ENCODE measurements around the gene FBLN1.
"Not testable (repeated sequence)": the region's sequence is repeated elsewhere in the genome, so short reads cannot be mapped to it uniquely, and the experiment has no call there.

Gene FBLN1, protein sequence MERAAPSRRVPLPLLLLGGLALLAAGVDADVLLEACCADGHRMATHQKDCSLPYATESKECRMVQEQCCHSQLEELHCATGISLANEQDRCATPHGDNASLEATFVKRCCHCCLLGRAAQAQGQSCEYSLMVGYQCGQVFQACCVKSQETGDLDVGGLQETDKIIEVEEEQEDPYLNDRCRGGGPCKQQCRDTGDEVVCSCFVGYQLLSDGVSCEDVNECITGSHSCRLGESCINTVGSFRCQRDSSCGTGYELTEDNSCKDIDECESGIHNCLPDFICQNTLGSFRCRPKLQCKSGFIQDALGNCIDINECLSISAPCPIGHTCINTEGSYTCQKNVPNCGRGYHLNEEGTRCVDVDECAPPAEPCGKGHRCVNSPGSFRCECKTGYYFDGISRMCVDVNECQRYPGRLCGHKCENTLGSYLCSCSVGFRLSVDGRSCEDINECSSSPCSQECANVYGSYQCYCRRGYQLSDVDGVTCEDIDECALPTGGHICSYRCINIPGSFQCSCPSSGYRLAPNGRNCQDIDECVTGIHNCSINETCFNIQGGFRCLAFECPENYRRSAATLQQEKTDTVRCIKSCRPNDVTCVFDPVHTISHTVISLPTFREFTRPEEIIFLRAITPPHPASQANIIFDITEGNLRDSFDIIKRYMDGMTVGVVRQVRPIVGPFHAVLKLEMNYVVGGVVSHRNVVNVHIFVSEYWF

DNA sequence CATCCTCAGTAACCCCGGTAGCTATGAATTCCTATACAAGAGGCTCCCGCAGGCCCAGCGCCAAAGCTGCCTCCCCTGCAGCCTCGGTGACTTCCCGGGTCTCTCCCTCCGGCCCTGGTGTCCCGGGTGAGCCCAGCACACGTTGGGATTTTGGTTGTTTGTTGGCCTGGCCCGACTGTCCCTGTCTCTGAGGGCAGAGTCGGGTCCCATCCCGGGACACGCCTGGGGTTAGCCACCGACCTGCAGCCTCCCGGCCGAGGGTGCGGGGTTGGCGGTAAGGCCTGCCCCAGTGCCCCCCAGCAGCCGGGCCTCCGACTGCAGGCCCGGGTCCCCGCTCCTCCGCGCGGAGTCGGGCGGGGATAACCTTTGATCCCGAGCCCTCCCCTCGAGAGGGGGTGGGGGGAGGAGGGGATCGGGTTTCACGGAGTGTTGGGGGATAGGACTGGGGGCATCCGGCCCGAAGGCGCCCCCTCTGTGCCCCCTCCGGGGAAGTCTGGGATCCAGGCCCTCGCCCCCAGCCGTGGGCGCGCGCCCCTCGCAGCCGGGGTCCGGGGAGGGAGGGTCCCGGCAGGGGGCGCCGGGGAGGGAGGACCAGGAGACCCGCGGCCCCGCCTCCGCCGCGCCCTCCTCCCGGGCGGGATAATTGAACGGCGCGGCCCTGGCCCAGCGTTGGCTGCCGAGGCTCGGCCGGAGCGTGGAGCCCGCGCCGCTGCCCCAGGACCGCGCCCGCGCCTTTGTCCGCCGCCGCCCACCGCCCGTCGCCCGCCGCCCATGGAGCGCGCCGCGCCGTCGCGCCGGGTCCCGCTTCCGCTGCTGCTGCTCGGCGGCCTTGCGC, at the start of gene FBLN1:
FBLN1 (plus strand) TSS at position 669 of the 835 bp plus-strand sequence; CDS start at position 772, 103 bp downstream.
- in situ Hi-C loops (cut with HindIII; ENCODE audit: low sequenced_read_pairs): no loop called here

DNA sequence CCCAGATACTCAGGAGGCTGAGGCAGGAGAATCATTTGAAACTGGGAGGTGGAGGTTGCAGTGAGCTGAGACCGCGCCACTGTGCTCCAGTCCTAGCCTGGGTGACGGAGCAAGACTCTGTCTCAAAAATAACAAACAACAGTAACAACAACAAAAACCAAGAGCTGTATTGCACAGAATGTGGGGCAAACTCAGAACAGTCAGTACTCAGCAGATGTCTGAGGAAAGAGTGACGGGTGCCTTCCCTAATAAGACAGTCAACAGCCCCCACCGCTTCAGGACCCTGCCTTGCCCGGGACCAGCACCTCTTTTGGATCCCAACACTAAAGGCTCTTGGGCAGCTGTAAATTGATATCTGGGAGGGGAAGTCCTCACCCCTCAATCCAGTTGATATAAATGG, 48.9 kb upstream of the FBLN1 start:
- in situ Hi-C loops (cut with HindIII; ENCODE audit: low sequenced_read_pairs): no loop called here

DNA sequence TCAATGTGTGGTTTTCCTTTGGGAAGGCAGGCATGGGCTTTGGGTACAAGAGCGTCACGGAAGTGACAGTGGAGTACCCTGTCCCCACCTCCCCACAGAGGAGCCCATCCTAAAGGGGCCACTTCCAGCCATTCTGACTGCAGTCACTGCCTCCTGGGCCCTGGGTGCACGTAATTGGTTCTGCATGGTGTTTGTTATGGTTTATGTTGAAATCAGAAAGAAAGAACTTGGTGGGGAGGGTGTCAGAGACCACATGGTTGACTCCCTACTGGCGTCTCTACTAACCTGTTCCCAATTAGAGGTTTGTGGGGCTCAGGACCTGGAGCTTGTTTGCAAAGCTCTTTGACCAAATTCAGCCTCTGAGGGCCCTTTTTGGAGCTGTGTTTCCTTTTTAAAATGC, 48.4 kb upstream of the FBLN1 start:
- in situ Hi-C loops (cut with HindIII; ENCODE audit: low sequenced_read_pairs): no loop called here

DNA sequence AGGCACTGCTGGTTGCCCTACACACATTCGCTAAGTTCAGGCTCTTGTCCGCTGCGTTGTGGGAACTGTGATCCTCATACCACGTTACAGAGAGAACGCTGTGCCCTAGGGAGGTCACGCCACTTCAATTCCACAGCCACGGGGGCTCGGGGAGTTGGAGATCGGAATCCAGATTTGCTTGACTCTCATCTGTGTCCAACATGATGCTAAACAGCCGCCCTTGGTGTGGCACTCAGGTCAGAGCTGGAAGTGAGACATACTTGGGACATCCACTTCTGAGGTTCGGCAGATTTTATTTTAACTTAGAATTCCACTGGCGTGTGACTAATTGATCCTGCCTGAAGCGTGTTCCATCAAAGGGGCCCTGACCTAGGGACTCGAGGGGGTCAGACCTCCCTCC, 47.5 kb upstream of the FBLN1 start:
- in situ Hi-C loops (cut with HindIII; ENCODE audit: low sequenced_read_pairs): no loop called here

DNA sequence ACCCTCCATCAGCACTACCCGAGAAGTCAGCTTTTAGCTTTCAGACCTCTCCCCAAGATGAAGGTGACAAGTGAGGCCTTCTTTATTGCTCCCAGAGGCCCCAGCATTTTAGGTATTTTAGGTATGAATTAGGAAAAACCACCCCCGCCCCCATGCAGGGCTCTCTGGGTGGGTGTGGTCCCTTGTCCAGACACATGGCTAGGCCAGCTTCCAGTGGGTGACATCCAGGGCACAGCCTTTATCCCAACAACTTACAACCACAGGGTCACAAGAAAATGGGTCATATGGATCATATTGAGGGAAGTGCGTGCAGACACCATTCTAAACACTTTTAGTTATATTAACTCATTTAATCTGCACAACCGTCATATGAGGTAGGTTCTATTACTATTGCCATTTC, 47.1 kb upstream of the FBLN1 start:
- in situ Hi-C loops (cut with HindIII; ENCODE audit: low sequenced_read_pairs): no loop called here

DNA sequence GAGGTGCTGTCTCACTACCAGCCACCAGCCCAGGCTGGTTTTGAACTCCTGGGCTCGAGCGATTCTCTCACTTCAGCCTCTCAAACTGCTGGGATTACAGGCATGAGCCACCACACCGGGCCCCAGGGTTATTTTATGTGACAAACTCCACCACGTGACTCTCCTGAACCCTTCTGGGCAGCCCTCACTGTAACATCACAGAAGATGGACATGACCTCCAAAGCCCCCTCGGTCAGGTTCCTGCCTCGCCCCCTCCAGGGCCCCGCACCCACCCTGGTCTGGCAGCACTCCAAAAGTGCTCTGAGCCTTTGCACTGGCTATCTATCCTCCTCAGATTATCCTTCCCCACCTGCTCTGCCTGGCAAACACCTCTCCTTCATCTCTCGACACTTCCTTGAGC, 45.9 kb upstream of the FBLN1 start:
- in situ Hi-C loops (cut with HindIII; ENCODE audit: low sequenced_read_pairs): no loop called here

DNA sequence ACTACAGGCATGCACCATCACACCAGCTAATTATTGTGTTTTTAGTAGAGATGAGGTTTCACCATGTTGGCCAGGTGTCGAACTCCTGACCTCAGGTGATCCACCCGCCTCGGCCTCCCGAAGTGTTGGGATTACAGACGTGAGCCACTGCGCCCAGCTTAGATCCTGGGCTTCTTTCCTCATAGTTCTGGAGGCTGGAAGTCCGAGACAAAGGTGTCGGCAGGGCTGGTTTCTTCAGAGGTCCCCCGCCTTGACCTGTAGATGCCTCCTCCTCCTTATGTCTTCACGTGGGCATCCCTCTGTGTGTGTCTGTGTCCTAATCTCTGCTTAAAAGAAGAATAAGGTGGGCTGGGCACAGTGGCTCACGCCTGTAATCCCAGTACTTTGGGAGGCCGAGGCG, 44.2 kb upstream of the FBLN1 start:
- in situ Hi-C loops (cut with HindIII; ENCODE audit: low sequenced_read_pairs): no loop called here

DNA sequence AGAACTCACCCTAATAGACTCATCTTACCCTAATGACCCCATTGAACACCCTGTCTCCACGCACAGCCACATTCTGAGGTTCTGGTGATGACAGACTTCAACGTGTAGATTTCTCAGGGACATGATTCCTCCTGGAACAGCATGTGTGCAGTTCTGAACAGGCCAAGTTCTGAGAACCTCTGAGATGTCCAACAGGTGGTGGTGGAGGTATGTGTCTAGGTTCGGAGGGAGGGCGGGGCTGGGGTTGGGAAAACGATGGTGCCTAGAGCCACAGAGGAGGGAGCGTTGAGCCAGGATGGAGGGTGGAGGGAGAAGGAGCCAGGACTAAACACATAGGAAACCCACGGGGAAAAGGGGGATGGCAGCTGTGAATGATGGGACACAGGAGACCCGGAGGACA, 43.4 kb upstream of the FBLN1 start:
- in situ Hi-C loops (cut with HindIII; ENCODE audit: low sequenced_read_pairs): no loop called here

DNA sequence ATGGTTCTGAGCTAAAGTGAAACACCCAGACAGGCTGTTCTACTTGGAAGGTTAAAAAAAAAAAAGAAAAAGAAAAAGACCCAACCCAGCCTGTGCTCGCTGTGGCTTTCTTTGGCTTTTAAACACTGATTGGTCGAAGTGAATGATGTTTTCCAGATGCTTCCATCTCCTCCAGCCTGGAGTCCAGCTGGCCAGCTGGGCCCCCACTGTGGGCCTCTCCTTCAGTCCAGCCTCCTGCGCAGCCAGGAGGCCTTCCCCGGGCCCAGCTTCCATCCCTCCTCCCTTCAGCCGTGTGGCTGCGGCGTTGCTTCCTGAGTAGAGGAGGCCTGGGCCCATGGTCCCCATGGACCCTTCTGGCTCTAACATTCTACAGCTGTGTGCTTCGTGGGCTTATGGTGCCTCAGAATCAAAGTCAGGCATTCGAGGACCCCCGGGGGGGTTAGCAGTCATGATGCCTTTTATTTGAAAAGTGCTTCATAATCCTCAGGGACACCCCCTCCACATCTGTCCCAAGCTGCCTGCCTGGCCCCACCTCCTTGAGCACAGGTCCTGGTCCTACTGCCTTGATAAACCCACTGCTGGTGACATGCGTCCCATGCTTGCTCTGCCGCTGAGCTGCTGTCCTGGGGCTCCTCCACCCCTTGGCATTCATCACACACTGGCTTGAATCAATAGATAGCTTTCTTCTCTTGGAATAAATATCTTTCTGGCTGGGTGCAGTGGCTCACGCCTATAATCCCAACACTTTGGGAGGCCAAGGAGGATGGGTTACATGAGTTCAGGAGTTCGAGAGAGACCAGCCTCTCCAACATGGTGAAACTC, 42.2 kb upstream of the FBLN1 start:
- in situ Hi-C loops (cut with HindIII; ENCODE audit: low sequenced_read_pairs): no loop called here

DNA sequence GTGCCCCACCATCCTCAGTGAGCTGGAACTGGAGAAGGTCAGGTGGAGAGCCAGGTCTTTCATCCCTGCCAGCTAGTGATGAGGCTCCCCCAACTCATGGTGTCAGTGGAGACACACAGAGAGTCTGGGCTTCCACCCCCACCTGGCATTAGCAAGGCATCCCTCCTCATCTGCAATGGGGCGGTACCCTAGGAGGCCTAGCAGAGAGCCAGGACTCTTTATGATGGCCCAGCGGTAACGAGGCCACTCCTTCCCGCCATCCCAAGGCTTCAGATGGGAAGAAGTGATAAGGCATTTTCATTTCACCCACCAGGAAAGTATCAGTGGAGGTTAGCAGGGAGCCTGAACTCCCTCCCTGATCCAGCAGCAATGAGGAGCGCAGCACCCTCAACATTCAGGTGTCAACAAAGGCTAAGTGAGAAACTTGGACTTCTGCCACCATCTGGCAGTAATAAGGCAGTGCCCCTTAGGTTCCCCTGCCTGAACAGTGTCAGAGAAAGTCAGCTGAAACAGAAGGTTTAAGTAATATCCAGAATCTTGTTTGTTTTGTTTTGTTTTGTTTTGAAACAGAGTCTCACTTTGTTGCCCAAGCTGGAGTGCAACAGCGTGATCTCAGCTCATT, 40.5 kb upstream of the FBLN1 start:
- in situ Hi-C loops (cut with HindIII; ENCODE audit: low sequenced_read_pairs): no loop called here

DNA sequence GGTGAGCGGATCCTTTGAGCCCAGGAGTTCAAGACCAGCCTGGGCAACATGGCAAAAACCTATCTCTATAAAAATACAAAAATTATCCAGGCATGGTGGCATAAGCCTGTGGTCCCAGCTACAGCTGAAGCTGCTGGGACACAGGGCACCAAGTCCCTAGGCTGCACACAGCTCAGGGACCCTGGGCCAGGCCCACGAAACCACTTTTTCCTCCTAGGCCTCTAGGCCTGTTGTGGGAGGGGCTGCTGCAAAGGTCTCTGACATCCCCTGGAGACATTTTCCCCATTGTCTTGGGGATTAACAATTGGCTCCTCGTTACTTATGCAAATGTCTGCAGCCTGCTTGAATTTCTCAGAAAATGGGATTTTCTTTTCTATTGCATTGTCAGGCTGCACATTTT, 39.0 kb upstream of the FBLN1 start:
- in situ Hi-C loops (cut with HindIII; ENCODE audit: low sequenced_read_pairs): not testable (repeated sequence)

DNA sequence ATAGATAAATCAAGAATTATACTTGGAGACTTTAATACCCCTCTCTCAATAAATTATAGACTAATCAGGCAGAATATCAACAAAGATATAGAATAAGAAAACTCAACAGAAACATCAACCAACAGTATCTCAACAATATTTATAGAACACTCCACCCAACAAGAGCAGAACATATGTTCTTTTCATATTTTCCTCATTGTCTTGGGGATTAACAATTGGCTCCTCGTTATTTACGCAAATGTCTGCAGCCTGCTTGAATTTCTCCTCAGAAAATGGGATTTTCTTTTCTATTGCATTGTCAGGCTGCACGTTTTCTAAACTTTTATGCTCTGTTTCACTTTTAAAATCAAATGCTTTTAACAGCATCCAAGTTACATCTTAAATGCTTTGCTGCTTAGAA, 37.0 kb upstream of the FBLN1 start:
- in situ Hi-C loops (cut with HindIII; ENCODE audit: low sequenced_read_pairs): no loop called here

DNA sequence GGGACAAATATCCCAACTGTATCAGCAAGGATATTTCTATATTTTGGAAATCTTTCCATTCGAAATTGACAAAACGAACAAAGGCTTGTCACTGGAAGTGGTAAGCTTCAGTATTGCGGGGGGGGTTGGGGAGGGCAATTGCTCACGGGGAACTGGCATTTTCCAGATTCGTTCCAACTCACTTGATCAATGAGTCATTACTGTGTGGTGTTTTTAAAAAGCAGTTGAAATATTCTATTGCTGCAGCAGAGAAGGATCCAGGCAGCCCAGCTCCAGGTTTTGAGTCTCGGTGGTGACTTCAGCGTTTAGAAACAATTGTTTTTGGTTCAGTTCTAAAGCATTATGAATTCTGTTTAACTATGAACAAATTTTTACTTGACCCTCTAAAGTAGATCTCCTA, 33.8 kb upstream of the FBLN1 start:
- in situ Hi-C loops (cut with HindIII; ENCODE audit: low sequenced_read_pairs): no loop called here

DNA sequence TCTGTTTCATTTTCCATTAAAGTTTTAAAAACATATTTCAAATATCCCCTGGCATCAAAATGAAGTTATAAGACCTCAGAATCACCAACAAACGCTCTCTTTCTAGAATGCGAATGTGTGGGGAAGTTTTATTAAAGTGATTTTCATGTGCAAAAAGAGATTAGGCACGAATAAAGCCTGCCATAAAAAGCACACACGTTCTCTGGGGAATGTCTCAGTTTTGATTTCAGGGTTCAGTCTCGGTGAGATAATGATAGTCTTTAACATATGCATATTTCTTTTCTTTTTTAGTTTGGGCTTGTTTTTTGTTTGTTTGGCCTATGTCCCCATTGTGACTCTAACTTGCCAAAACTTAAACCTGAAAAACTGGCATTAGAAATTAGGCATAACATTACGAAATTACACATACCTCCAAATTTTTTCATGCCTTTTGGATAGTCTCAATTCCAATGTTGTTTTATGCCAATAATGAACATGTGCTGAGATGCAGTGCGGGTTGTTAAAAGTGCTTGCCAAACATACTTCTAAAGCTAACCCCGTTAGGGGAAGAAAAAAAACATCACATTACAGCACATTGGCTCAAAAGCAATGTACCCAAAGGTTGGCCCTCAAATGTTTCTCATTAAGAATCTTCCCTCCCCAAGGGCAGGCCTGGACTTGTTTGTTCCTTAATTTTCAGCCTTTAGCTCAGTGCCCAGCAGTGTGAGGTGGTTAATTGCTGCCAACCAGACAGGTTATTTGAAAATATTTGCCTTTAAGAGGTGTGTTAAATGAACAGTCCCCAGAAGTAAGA, 33.2 kb upstream of the FBLN1 start:
- in situ Hi-C loops (cut with HindIII; ENCODE audit: low sequenced_read_pairs): no loop called here

DNA sequence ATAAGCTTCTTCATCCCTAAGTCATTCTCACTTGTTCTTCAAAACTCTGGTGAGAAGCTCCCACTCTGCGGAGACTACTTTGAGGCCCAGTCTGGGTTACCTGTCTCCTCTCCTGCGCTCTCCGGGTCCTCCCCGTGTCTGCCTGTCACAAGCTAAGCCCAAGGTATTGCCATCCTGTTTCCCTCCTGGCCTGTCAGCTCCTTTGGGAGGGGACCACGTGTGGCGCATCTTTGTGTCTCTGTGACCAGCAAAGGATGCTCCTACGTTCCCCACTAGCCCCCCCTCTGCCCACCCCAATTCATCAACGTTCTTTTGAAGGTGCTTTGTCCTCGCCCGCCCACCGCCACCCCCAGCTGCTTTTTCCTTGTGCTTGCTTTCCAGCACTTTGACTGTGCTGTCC, 31.8 kb upstream of the FBLN1 start:
- in situ Hi-C loops (cut with HindIII; ENCODE audit: low sequenced_read_pairs): no loop called here

DNA sequence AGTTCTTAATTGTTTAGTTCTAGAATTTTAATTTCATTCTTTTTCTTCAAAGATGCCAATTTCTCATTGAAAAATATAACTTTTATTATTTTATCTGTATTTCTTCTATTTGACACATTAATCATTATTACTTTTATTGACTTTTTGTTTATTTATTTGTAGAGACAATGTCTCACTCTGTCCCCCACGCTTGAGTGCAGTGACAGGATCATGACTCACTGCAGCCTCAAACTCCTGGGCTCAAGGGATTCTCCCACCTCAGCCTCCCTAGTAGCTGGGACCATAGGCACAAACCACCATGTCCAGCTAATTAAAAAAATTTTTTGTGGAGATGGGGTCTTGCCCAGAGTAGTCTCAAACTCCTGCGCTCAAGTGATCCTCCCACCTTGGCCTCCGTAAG, 30.3 kb upstream of the FBLN1 start:
- in situ Hi-C loops (cut with HindIII; ENCODE audit: low sequenced_read_pairs): no loop called here

DNA sequence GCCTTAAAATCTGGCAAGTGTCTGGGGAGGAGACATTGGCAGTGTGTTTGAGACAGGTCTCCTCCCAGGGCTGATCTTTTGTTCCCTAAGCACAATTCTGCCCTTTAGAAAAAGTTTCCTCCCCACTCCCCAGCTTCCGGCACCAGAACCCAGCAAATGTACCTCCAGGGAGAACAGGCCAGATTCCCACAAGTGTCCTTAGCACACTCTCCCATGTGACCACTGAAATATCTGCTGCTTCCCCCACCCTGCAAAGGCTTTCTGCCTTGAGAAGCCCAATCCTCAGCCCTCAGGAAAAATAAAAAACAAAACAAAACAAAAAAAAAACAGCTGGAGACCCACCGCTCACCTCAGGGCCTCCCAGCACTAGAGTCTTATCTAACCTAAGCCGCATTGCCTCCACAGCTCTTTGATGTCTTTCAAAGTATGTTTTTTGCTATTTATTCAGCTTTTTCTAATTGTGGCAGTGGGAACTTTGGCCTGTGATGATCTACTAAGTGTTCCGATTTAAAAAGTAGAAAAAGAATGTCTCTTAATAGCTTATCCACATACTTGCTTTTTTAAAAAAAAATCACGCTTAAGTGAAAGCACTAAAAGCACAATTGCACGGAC, 29.0 kb upstream of the FBLN1 start:
- in situ Hi-C loops (cut with HindIII; ENCODE audit: low sequenced_read_pairs): no loop called here

DNA sequence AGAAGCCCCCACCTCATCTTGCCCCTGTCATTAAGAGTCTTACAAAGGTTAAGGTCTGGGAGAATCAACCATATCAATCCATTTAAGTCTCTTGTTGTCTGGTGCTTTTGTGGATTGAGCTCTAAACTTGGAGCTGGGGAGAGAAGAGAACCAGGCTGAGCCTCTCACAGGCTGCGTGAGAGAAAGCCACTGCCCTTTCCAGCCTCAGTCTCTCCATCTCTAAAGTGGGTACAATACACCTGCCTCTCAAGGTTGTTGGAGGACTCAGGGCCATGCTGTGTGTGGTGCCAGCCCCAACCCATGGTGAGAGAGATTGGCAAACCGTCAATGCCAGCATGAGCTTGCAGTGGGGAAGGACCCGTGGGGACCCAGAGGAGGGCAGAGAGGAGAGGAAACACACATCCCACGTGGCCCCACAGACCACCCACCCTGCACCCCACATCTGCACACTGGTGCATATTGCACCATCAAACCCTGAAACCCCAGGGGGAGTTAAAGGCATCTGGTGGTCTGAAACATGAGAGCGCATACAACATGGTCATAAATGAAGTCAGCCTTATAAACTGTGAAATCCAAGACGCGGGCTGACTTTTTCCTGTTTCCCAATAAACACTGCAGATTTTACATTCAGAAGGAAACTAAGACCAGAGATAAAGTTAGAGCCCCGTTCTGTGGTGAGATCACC, 27.5 kb upstream of the FBLN1 start:
- in situ Hi-C loops (cut with HindIII; ENCODE audit: low sequenced_read_pairs): loop anchor here (5.0 kb wide), 2 partner anchors 52 to 198 kb away; no protein-coding TSS in a partner anchor
